Brain microvascular endothelial cell (primary cell): ENCODE data around the gene SACM1L.

ENCODE experiments used
- DNase-seq: peaks from one replicate; pipeline ENCODE4 v3.0.0-alpha.2; 2020
- H3K27ac ChIP-seq: fragments of 250-450 bp; sonication (Bioruptor Pico); 2 replicates; pipeline ENCODE4 v1.5.1; 2020; ENCODE audit warnings: mild to moderate bottlenecking, moderate library complexity
- H3K27me3 ChIP-seq: fragments of 250-450 bp; sonication (Bioruptor Pico); replicated peaks from 2 replicates; pipeline ENCODE4 v1.5.1; 2020; ENCODE audit warnings: mild to moderate bottlenecking
- H3K36me3 ChIP-seq: fragments of 250-450 bp; sonication (Bioruptor Pico); replicated peaks from 2 replicates; pipeline ENCODE4 v1.5.1; 2020; ENCODE audit warnings: mild to moderate bottlenecking
- H3K4me3 ChIP-seq: 2 replicates; pipeline ENCODE4 v1.5.1; 2011; ENCODE audit warnings: low read depth, mild to moderate bottlenecking, control low read depth, low read length, moderate library complexity
- in situ Hi-C: cut with HindIII; loops from 2 replicates; pipeline ENCODE4 v1.10.0; 2017; ENCODE audit warnings: low sequenced_read_pairs, low pct_ligation_motif_present
- TF ChIP-seq, protein P1 (sequence below): IDR thresholded peaks from 2 replicates; pipeline ENCODE4 v1.5.1; 2011; ENCODE audit warnings: low read depth, mild to moderate bottlenecking, moderate library complexity, low read length, control low read depth, inconsistent platforms; ENCODE audit errors: missing control alignments

SACM1L gene

GRCh38 chr3:45776301-45776595 is 87.1 kb downstream of the SACM1L start:
- DNase-seq: no peak
- Histone ChIP-seq H3K27ac (no peak overlapping the region), H3K4me3 (no peak overlapping the region), H3K27me3 (peaks cover 5% of the 10 kb centered on the region), H3K36me3 (no peaks in the 10 kb centered on the region)
- TF ChIP-seq, protein P1, sequence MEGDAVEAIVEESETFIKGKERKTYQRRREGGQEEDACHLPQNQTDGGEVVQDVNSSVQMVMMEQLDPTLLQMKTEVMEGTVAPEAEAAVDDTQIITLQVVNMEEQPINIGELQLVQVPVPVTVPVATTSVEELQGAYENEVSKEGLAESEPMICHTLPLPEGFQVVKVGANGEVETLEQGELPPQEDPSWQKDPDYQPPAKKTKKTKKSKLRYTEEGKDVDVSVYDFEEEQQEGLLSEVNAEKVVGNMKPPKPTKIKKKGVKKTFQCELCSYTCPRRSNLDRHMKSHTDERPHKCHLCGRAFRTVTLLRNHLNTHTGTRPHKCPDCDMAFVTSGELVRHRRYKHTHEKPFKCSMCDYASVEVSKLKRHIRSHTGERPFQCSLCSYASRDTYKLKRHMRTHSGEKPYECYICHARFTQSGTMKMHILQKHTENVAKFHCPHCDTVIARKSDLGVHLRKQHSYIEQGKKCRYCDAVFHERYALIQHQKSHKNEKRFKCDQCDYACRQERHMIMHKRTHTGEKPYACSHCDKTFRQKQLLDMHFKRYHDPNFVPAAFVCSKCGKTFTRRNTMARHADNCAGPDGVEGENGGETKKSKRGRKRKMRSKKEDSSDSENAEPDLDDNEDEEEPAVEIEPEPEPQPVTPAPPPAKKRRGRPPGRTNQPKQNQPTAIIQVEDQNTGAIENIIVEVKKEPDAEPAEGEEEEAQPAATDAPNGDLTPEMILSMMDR: no peak
- in situ Hi-C loops: no loop called here

DNA sequence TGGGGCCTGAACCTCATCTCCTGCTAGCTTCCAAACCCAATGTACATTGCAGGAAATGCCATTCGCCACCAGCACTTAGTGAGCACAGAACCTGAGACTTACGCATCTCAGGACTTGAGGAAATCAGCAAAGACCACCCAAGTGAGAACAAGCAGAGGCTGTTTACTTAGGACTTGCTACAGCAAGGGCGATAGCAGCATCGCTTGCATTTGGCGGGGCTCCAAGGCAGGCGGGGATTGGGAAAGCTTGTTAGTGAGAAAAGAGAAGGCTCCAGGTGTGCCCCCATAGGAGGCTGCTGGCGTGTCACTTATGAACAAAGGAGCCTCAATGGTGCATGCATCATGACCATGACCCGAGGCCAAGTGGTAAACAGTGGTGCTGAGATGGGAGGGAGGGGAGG is 87.4 kb downstream of the SACM1L start:
- H3K27me3 ChIP-seq: peaks cover 5% of the 10 kb centered on the region
- H3K4me3 ChIP-seq: no peak overlapping the region
- TF ChIP-seq, protein P1: no peak
- H3K27ac ChIP-seq: no peak overlapping the region
- no peaks in the 10 kb centered on the region for H3K36me3 ChIP-seq
- in situ Hi-C loops: no loop called here
- DNase-seq: no peak

DNA sequence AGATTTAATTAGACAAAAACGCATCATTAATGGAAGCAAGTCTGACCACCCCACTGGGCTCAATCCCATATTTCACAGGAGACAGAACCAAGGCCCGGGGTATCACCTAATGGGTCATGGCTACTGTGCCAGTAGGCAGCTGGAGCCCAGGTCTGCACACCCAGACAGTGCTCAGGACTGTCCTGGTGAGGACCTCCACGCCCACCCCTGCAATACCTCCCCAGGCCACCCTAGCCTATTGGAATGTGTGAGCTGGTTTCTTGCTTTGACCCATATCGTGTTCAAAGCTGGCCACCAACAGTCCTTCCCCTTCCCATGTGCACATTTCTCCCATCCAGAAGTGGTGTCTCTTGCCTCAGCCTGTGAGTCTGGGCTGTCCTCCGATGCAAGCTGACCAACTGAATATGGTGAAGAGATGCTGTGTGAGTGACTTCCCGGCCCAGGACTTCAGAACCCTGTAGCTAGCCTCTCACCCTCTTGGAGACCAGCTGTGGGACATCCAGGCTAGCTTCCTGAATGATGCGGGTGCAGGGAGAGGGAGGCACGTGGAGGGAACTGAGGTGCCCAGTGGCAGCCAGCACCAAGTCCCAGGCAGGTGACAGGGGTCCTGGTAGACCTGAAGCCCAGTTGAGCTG is 88.0 kb downstream of the SACM1L start:
- no peak for DNase-seq
- no peak overlapping the region for H3K4me3 ChIP-seq
- no peak overlapping the region for H3K27ac ChIP-seq
- no peaks in the 10 kb centered on the region for H3K36me3 ChIP-seq
- in situ Hi-C loops: no loop called here
- peaks cover 5% of the 10 kb centered on the region for H3K27me3 ChIP-seq
- TF ChIP-seq, protein P1: no peak

- H3K27ac ChIP-seq: no peak overlapping the region
- in situ Hi-C loops: no loop called here
- H3K27me3 ChIP-seq: peaks cover 5% of the 10 kb centered on the region
- no peak for DNase-seq
- TF ChIP-seq, protein P1: no peak
- H3K36me3 ChIP-seq: no peaks in the 10 kb centered on the region
- H3K4me3 ChIP-seq: no peak overlapping the region
These were observed 88.7 kb downstream of the SACM1L start for GRCh38 chr3:45777746-45778386.

- H3K27me3 ChIP-seq: peaks cover 5% of the 10 kb centered on the region
- TF ChIP-seq, protein P1: no peak
- no peak for DNase-seq
- no peak overlapping the region for H3K4me3 ChIP-seq
- H3K36me3 ChIP-seq: no peaks in the 10 kb centered on the region
- in situ Hi-C loops: no loop called here
- H3K27ac ChIP-seq: no peak overlapping the region
These were observed 89.6 kb downstream of the SACM1L start for GRCh38 chr3:45778761-45779201.
